IMR-90 (cell line): ENCODE measurements around the gene LTO1. TPM values are rescaled to one million over a fixed set of nuclear protein-coding genes. Genes with fewer than 3 reads are reported as not detected.

Source experiments
- ATAC-seq: fragments of 200-7000 bp; cut with Tn5 transposase; 2 replicates; pipeline ENCODE4 v1.9.1; 2020; ENCODE audit warnings: low read depth, mild to moderate bottlenecking, moderate library complexity
- BruUV-seq: library from RNA; stranded (reverse); fragments of 400-500 nt; replicated peaks from 2 replicates; lab custom pipeline; 2021; lab: Mats Ljungman, UMichigan
- CTCF ChIA-PET: fragments of 300-600 bp; formaldehyde crosslinking; extraction: SDS; loops from one replicate; lab custom pipeline; 2021; ENCODE audit warnings: antibody characterized with exemption; lab: Yijun Ruan, JAX
- POLR2A ChIA-PET: fragments of 300-600 bp; sonication (Branson Sonifier 250); formaldehyde crosslinking; loops from one replicate; lab custom pipeline; 2022; ENCODE audit warnings: antibody characterized with exemption; ENCODE audit not compliant: unreplicated experiment; lab: Charles Lee
- DNase-seq: peaks from one replicate; pipeline ENCODE4 v3.0.0; 2013
- H2AFZ ChIP-seq: replicated peaks from 2 replicates; pipeline ENCODE3; 2013; ENCODE audit warnings: low read length, mild to moderate bottlenecking; ENCODE audit not compliant: poor library complexity
- H2AK5ac ChIP-seq: 2 replicates; pipeline ENCODE4 v1.6.1; 2013; ENCODE audit warnings: low read depth, low read length, inconsistent platforms
- H2AK9ac ChIP-seq: replicated peaks from 2 replicates; pipeline ENCODE3; 2013; ENCODE audit warnings: mild to moderate bottlenecking, low read depth, low read length, moderate library complexity; ENCODE audit not compliant: poor library complexity
- H2BK120ac ChIP-seq: 2 replicates; pipeline ENCODE4 v1.6.1; 2013; ENCODE audit warnings: low read depth, low read length, inconsistent platforms
- H2BK15ac ChIP-seq: 3 replicates; pipeline ENCODE4 v1.6.1; 2013; ENCODE audit warnings: low read depth, low read length, inconsistent platforms
- H2BK20ac ChIP-seq: 2 replicates; pipeline ENCODE4 v1.6.1; 2013; ENCODE audit warnings: low read depth, mild to moderate bottlenecking, inconsistent platforms, low read length, moderate library complexity
- H2BK5ac ChIP-seq: 2 replicates; pipeline ENCODE4 v1.6.1; 2013; ENCODE audit warnings: mild to moderate bottlenecking, low read depth, low read length, inconsistent platforms; ENCODE audit not compliant: poor library complexity, severe bottlenecking
- H3K14ac ChIP-seq: replicated peaks from 2 replicates; pipeline ENCODE4 v1.6.1; 2013; ENCODE audit warnings: low read depth, low read length, inconsistent platforms
- H3K18ac ChIP-seq: 2 replicates; pipeline ENCODE4 v1.6.1; 2013; ENCODE audit warnings: low read depth, low read length, control low read depth
- H3K23ac ChIP-seq: 2 replicates; pipeline ENCODE4 v1.6.1; 2013; ENCODE audit warnings: low read depth, low read length, inconsistent platforms
- H3K27ac ChIP-seq: 2 replicates; pipeline ENCODE4 v1.5.1; 2013; ENCODE audit warnings: mild to moderate bottlenecking, control low read depth, low read length; ENCODE audit not compliant: insufficient read depth
- H3K27me3 ChIP-seq: 2 replicates; pipeline ENCODE4 v1.6.1; 2013; ENCODE audit warnings: low read length; ENCODE audit not compliant: control insufficient read depth, insufficient read depth
- H3K36me3 ChIP-seq: 2 replicates; pipeline ENCODE4 v1.6.1; 2013; ENCODE audit warnings: low read length, mixed read lengths; ENCODE audit not compliant: control insufficient read depth, insufficient read depth
- H3K4ac ChIP-seq: 2 replicates; pipeline ENCODE4 v1.6.1; 2013; ENCODE audit warnings: low read depth, low read length, inconsistent platforms
- H3K4me1 ChIP-seq: 2 replicates; pipeline ENCODE4 v1.6.1; 2013; ENCODE audit warnings: low read length, mixed read lengths; ENCODE audit not compliant: control insufficient read depth, insufficient read depth
- H3K4me2 ChIP-seq: 2 replicates; pipeline ENCODE4 v1.6.1; 2013; ENCODE audit warnings: low read depth, mild to moderate bottlenecking, control low read depth, low read length, moderate library complexity
- H3K4me3 ChIP-seq: 2 replicates; pipeline ENCODE4 v1.5.1; 2013; ENCODE audit warnings: low read depth, mild to moderate bottlenecking, control low read depth, low read length, moderate library complexity; ENCODE audit not compliant: insufficient read depth
- H3K56ac ChIP-seq: 2 replicates; pipeline ENCODE4 v1.6.1; 2013; ENCODE audit warnings: low read length, inconsistent platforms; ENCODE audit not compliant: insufficient read depth; ENCODE audit errors: extremely low read depth
- H3K79me1 ChIP-seq, 2 experiments: 2 replicates each; pipeline ENCODE4 v1.6.1; 2013; ENCODE audit warnings: low read length in 2 of 2, inconsistent platforms in 1 of 2, low read depth in 1 of 2
- H3K9ac ChIP-seq: 2 replicates; pipeline ENCODE4 v1.6.1; 2013; ENCODE audit warnings: low read depth, low read length, control low read depth
- H3K9me1 ChIP-seq: 2 replicates; pipeline ENCODE4 v1.6.1; 2013; ENCODE audit warnings: low read length, inconsistent platforms; ENCODE audit not compliant: insufficient read depth
- H3K9me3 ChIP-seq: 2 replicates; pipeline ENCODE4 v1.6.1; 2013; ENCODE audit warnings: low read length; ENCODE audit not compliant: control insufficient read depth, insufficient read depth
- H4K20me1 ChIP-seq: 2 replicates; pipeline ENCODE4 v1.6.1; 2013; ENCODE audit warnings: low read length, inconsistent platforms; ENCODE audit not compliant: insufficient read depth
- H4K5ac ChIP-seq: 2 replicates; pipeline ENCODE4 v1.6.1; 2013; ENCODE audit warnings: mild to moderate bottlenecking, low read depth, low read length, control low read depth
- H4K8ac ChIP-seq, 2 experiments: 2 replicates each; pipeline ENCODE4 v1.6.1; 2013; ENCODE audit warnings: low read depth in 2 of 2, low read length in 2 of 2, control low read depth in 1 of 2, inconsistent platforms in 1 of 2
- H4K91ac ChIP-seq: 2 replicates; pipeline ENCODE4 v1.6.1; 2013; ENCODE audit warnings: low read depth, low read length, inconsistent platforms; ENCODE audit not compliant: insufficient read depth
- BHLHE40 ChIP-seq: fragments of 150-350 bp; IDR thresholded peaks from 2 replicates; pipeline ENCODE4 v1.6.1; 2016; ENCODE audit warnings: mild to moderate bottlenecking, low read depth, low read length
- CEBPB ChIP-seq: IDR thresholded peaks from 2 replicates; pipeline ENCODE4 v1.6.1; 2012; ENCODE audit warnings: low read depth, low read length, improper control_type of control experiment
- CHD1 ChIP-seq: IDR thresholded peaks from 2 replicates; pipeline ENCODE4 v1.6.1; 2012; ENCODE audit warnings: low read depth, low read length, improper control_type of control experiment
- CTCF ChIP-seq: conservative IDR thresholded peaks from 2 replicates; pipeline ENCODE4 v1.5.1; 2012; ENCODE audit warnings: mild to moderate bottlenecking, low read depth, low read length, improper control_type of control experiment
- FOS ChIP-seq: fragments of 150-350 bp; IDR thresholded peaks from 2 replicates; pipeline ENCODE4 v1.6.1; 2016; ENCODE audit warnings: low read depth, low read length
- MAFK ChIP-seq: IDR thresholded peaks from 2 replicates; pipeline ENCODE4 v1.6.1; 2012; ENCODE audit warnings: low read depth, low read length, improper control_type of control experiment
- MAZ ChIP-seq: IDR thresholded peaks from 2 replicates; pipeline ENCODE4 v1.6.1; 2012; ENCODE audit warnings: low read depth, mild to moderate bottlenecking, low read length, improper control_type of control experiment, moderate library complexity, borderline replicate concordance
- MXI1 ChIP-seq: IDR thresholded peaks from 2 replicates; pipeline ENCODE4 v1.6.1; 2012; ENCODE audit warnings: low read depth, mild to moderate bottlenecking, low read length, moderate library complexity, borderline replicate concordance
- NFE2L2 ChIP-seq: fragments of 150-350 bp; IDR thresholded peaks from 2 replicates; pipeline ENCODE4 v1.6.1; 2016; ENCODE audit warnings: low read depth, mild to moderate bottlenecking, low read length
- POLR2A ChIP-seq: IDR thresholded peaks from 2 replicates; pipeline ENCODE4 v1.6.1; 2012; ENCODE audit warnings: mild to moderate bottlenecking, low read depth, low read length
- RAD21 ChIP-seq: IDR thresholded peaks from 2 replicates; pipeline ENCODE4 v1.6.1; 2012; ENCODE audit warnings: low read length, improper control_type of control experiment
- RCOR1 ChIP-seq: IDR thresholded peaks from 2 replicates; pipeline ENCODE4 v1.6.1; 2012; ENCODE audit warnings: mild to moderate bottlenecking, low read length, improper control_type of control experiment; ENCODE audit not compliant: insufficient replicate concordance
- RFX5 ChIP-seq: IDR thresholded peaks from 2 replicates; pipeline ENCODE4 v1.8.0; 2012; ENCODE audit warnings: low read depth, mild to moderate bottlenecking, low read length, moderate library complexity
- SMC3 ChIP-seq: fragments of 150-350 bp; IDR thresholded peaks from 2 replicates; pipeline ENCODE4 v1.6.1; 2016; ENCODE audit warnings: low read depth, mild to moderate bottlenecking, antibody characterized with exemption, low read length, moderate library complexity
- USF2 ChIP-seq: fragments of 150-350 bp; IDR thresholded peaks from 2 replicates; pipeline ENCODE4 v1.6.1; 2017; ENCODE audit warnings: mild to moderate bottlenecking, antibody characterized with exemption, low read length, low read depth
- WGBS, 2 experiments: methylation state at CpG; one replicate each; pipeline versions ENCODE4 v1.1.5 to v1.1.7; 2013; ENCODE audit warnings: missing lambda C conversion rate in 2 of 2; ENCODE audit not compliant: insufficient read length in 1 of 2; ENCODE audit errors: extremely low coverage in 2 of 2; 5-methylcytosine and 5-hydroxymethylcytosine counted together
- dilution Hi-C: fragments of 300-500 bp; cut with HindIII; formaldehyde crosslinking; loops from one replicate; pipeline ENCODE4 v1.14.3; 2018; ENCODE audit warnings: low sequenced_read_pairs; ENCODE audit not compliant: unreplicated experiment
- in situ Hi-C: fragments of 300-500 bp; cut with MboI; formaldehyde crosslinking; loops from 3 replicates; pipeline ENCODE4 v1.14.3; 2019; ENCODE audit warnings: low sequenced_read_pairs, inconsistent platforms, mixed read lengths
- intact Hi-C: fragments of 100-400 bp; cut with micrococcal nuclease; formaldehyde crosslinking; loops from 2 replicates; pipeline ENCODE4 v1.10.0; 2022
- polyA plus RNA-seq, 3 experiments: library from polyadenylated mRNA; depleted of rRNA; stranded (reverse); fragments of >200 nt; gene quantifications; 2 replicates each; pipeline ENCODE4 v1.2.3, GENCODE V29; 2012; ENCODE audit warnings: low replicate concordance in 1 of 3
- total RNA-seq: library from RNA; depleted of rRNA; stranded (reverse); fragments of >200 nt; gene quantifications from 2 replicates; pipeline ENCODE4 v1.2.3, GENCODE V29; 2012
- TF ChIP-seq, protein P1 (sequence below): fragments of 150-350 bp; IDR thresholded peaks from 2 replicates; pipeline ENCODE4 v1.6.1; 2016; ENCODE audit warnings: low read depth, mild to moderate bottlenecking, low read length, moderate library complexity, borderline replicate concordance

Gene LTO1
- total and polyA plus RNA-seq, 2 of the 4 experiments (the other 2 are of a cell fraction) = 8.2 to 23.5 TPM

DNA sequence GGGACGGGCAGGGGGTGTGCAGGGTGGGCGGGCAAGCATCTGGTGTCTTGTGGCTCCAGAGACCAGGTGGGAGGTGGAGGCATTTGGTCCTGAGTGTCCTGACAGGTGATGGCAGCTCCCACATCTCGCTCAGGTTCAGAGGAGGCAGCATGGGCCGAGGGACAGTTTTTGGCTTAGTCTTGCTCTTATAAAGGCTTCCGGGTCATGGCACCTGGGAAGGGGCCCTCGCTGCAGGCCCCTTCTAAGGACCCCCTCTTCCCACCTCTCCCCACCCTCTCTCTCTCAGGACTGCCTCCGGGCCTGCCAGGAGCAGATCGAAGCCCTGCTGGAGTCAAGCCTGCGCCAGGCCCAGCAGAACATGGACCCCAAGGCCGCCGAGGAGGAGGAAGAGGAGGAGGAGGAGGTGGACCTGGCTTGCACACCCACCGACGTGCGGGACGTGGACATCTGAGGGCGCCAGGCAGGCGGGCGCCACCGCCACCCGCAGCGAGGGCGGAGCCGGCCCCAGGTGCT, 24.3 kb downstream of the LTO1 start:
- Histone ChIP-seq H3K27ac (no peak overlapping the region), H3K4me1 (peaks cover 6% of the 10 kb centered on the region; the same call in 1 of the 2 replicates), H3K14ac (no peak overlapping the region), H3K9me3 (no peaks in the 10 kb centered on the region), H3K79me1 (peaks cover 17 to 66% of the 10 kb centered on the region in 2 experiments), H4K8ac (no peak overlapping the region), H3K36me3 (peaks cover 77% of the 10 kb centered on the region), H2BK20ac (no peak overlapping the region), H3K4ac (no peak overlapping the region), H3K4me3 (no peak overlapping the region), H4K91ac (no peak overlapping the region), H3K56ac (no peak overlapping the region), H2AK5ac (no peak overlapping the region), H2BK15ac (no peak overlapping the region), H3K23ac (no peak overlapping the region), H2BK5ac (no peak overlapping the region), H3K9me1 (no peaks in the 10 kb centered on the region), H3K9ac (no peak overlapping the region), H3K18ac (no peak overlapping the region), H4K5ac (no peak overlapping the region), H3K27me3 (no peaks in the 10 kb centered on the region), H2AFZ (no peak overlapping the region), H2AK9ac (no peak overlapping the region), H4K20me1 (peaks cover 99% of the 10 kb centered on the region), H2BK120ac (no peak overlapping the region), H3K4me2 (no peak overlapping the region)
- POLR2A ChIA-PET = no interaction called here
- DNase-seq = no peak
- intact Hi-C loops = no loop called here
- 100% methylated on average over 2 of the region's 23 CpGs; no CpG with 5 or more reads in 1 of the 2 experiments for WGBS, 2 experiments
- no peak for ATAC-seq
- in situ Hi-C loops = loop anchor here (25.0 kb wide), 2 partner anchors 714 to 1039 kb away; no protein-coding TSS in a partner anchor
- BruUV-seq = no TSS peak
- dilution Hi-C loops = no loop called here
- CTCF ChIA-PET = no interaction called here
- TF ChIP-seq NFE2L2 (no peak), CHD1 (no peak), USF2 (no peak), MAFK (no peak), RCOR1 (no peak), BHLHE40 (no peak), RFX5 (no peak), CEBPB (no peak), MXI1 (no peak), CTCF (no peak), RAD21 (no peak), SMC3 (no peak), MAZ (no peak), POLR2A (no peak), FOS (no peak)
- TF ChIP-seq, protein P1, sequence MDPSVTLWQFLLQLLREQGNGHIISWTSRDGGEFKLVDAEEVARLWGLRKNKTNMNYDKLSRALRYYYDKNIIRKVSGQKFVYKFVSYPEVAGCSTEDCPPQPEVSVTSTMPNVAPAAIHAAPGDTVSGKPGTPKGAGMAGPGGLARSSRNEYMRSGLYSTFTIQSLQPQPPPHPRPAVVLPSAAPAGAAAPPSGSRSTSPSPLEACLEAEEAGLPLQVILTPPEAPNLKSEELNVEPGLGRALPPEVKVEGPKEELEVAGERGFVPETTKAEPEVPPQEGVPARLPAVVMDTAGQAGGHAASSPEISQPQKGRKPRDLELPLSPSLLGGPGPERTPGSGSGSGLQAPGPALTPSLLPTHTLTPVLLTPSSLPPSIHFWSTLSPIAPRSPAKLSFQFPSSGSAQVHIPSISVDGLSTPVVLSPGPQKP = no peak
